ENCODE results near the gene SH2B2. TPM values are rescaled to one million over a fixed set of nuclear protein-coding genes. Genes with fewer than 3 reads are reported as not detected.
"Not testable (repeated sequence)": the region's sequence is repeated elsewhere in the genome, so short reads cannot be mapped to it uniquely, and the experiment has no call there.

Gene SH2B2
- total RNA-seq, 2 experiments from 2014 or later = 2.1 to 2.3 TPM

GRCh38 chr7:102296179-102296438 lies 9.4 kb downstream of the SH2B2 start:
- Mint-ChIP-seq H3K4me3 (no peak overlapping the region), H3K9me3 (no peaks in the 10 kb centered on the region), H3K4me1 (peaks cover 10% of the 10 kb centered on the region), H3K36me3 (ENCODE audit: low read depth) (no peaks in the 10 kb centered on the region), H3K27me3 (peaks cover 8% of the 10 kb centered on the region), H3K27ac (no peak overlapping the region)
- CTCF ChIA-PET = no interaction called here
- POLR2A ChIA-PET = no interaction called here
- DNase-seq = no peak

- no peak overlapping the region for H3K27ac Mint-ChIP-seq
- H3K9me3 Mint-ChIP-seq = no peaks in the 10 kb centered on the region
- peaks cover 6% of the 10 kb centered on the region for H3K27me3 Mint-ChIP-seq
- H3K36me3 Mint-ChIP-seq (ENCODE audit: low read depth) = no peaks in the 10 kb centered on the region
- ChIA-PET CTCF (no interaction called here), POLR2A (no interaction called here)
- H3K4me3 Mint-ChIP-seq = no peak overlapping the region
- H3K4me1 Mint-ChIP-seq = peaks cover 6% of the 10 kb centered on the region
- no peak for DNase-seq
These were observed 9.8 kb downstream of the SH2B2 start for GRCh38 chr7:102296514-102296913.

- H3K9me3 Mint-ChIP-seq = no peaks in the 10 kb centered on the region
- POLR2A ChIA-PET = no interaction called here
- peaks cover 2% of the 10 kb centered on the region for H3K4me1 Mint-ChIP-seq
- CTCF ChIA-PET = no interaction called here
- no peak overlapping the region for H3K4me3 Mint-ChIP-seq
- no peaks in the 10 kb centered on the region for H3K36me3 Mint-ChIP-seq (ENCODE audit: low read depth)
- no peak overlapping the region for H3K27ac Mint-ChIP-seq
- DNase-seq = no peak
- H3K27me3 Mint-ChIP-seq = peaks cover 2% of the 10 kb centered on the region
These were observed 11.0 kb downstream of the SH2B2 start for GRCh38 chr7:102297487-102298218.

GRCh38 chr7:102300643-102301221 lies 14.1 kb downstream of the SH2B2 start:
- H3K9me3 Mint-ChIP-seq = no peaks in the 10 kb centered on the region
- ChIA-PET CTCF (no interaction called here), POLR2A (no interaction called here)
- no peak for DNase-seq
- peaks cover 15% of the 10 kb centered on the region for H3K4me1 Mint-ChIP-seq
- no peaks in the 10 kb centered on the region for H3K36me3 Mint-ChIP-seq (ENCODE audit: low read depth)
- peaks cover 2% of the 10 kb centered on the region for H3K27me3 Mint-ChIP-seq
- no peak overlapping the region for H3K4me3 Mint-ChIP-seq
- H3K27ac Mint-ChIP-seq = no peak overlapping the region

- H3K9me3 Mint-ChIP-seq; H3K4me3 Mint-ChIP-seq; H3K36me3 Mint-ChIP-seq (ENCODE audit: low read depth); H3K27me3 Mint-ChIP-seq; CTCF ChIA-PET; DNase-seq; H3K27ac Mint-ChIP-seq; POLR2A ChIA-PET: not testable (repeated sequence)
- peaks cover 17% of the 10 kb centered on the region for H3K4me1 Mint-ChIP-seq
These were observed 14.7 kb downstream of the SH2B2 start for GRCh38 chr7:102301367-102301766.

- CTCF ChIA-PET = no interaction called here
- no peaks in the 10 kb centered on the region for H3K36me3 Mint-ChIP-seq (ENCODE audit: low read depth)
These were observed 15.4 kb downstream of the SH2B2 start for GRCh38 chr7:102302025-102302424.

GRCh38 chr7:102303669-102304422 lies 17.2 kb downstream of the SH2B2 start:
- no peak for DNase-seq
- Mint-ChIP-seq H3K9me3 (no peaks in the 10 kb centered on the region), H3K36me3 (ENCODE audit: low read depth) (no peaks in the 10 kb centered on the region), H3K4me1 (peaks cover 34% of the 10 kb centered on the region), H3K27me3 (no peaks in the 10 kb centered on the region), H3K27ac (peak overlapping the region; percentile 16), H3K4me3 (no peak overlapping the region)
- POLR2A ChIA-PET = no interaction called here
- CTCF ChIA-PET = no interaction called here

More at GRCh38 chr7:102302025-102302424, 15.4 kb downstream of the SH2B2 start:
- no peak overlapping the region for H3K4me3 Mint-ChIP-seq
- POLR2A ChIA-PET = no interaction called here
- peaks cover 2% of the 10 kb centered on the region for H3K27me3 Mint-ChIP-seq
- no peaks in the 10 kb centered on the region for H3K9me3 Mint-ChIP-seq
- peaks cover 24% of the 10 kb centered on the region for H3K4me1 Mint-ChIP-seq
- H3K27ac Mint-ChIP-seq = no peak overlapping the region
- no peak for DNase-seq

- Mint-ChIP-seq H3K9me3 (no peaks in the 10 kb centered on the region), H3K4me1 (peaks cover 34% of the 10 kb centered on the region), H3K4me3 (no peak overlapping the region), H3K27me3 (no peaks in the 10 kb centered on the region), H3K36me3 (ENCODE audit: low read depth) (no peaks in the 10 kb centered on the region), H3K27ac (no peak overlapping the region)
- POLR2A ChIA-PET = no interaction called here
- CTCF ChIA-PET = no interaction called here
- DNase-seq = no peak
These were observed 18.0 kb downstream of the SH2B2 start for GRCh38 chr7:102304668-102305067.

- ChIA-PET CTCF (interaction anchor here (1.2 kb wide), 1 partner anchor 23 kb away, joined by 3 read pairs; no protein-coding TSS in a partner anchor), POLR2A (interaction anchor here (1.9 kb wide), 1 partner anchor 91 kb away, joined by 6 read pairs; the partner anchor contains the start of gene PRKRIP1)
- no peaks in the 10 kb centered on the region for H3K36me3 Mint-ChIP-seq (ENCODE audit: low read depth)
- peaks cover 34% of the 10 kb centered on the region for H3K4me1 Mint-ChIP-seq
- H3K4me3 Mint-ChIP-seq = no peak overlapping the region
- no peaks in the 10 kb centered on the region for H3K27me3 Mint-ChIP-seq
- peak overlapping the region; percentile 76 for H3K27ac Mint-ChIP-seq
- DNase-seq = no peak
- no peaks in the 10 kb centered on the region for H3K9me3 Mint-ChIP-seq
These were observed 19.0 kb downstream of the SH2B2 start for GRCh38 chr7:102305414-102306268.

- peak overlapping the region; percentile 30 for H3K4me3 Mint-ChIP-seq
- no peaks in the 10 kb centered on the region for H3K9me3 Mint-ChIP-seq
- peak; percentile 63 for DNase-seq
- H3K27ac Mint-ChIP-seq = peak overlapping the region; percentile 72
- H3K36me3 Mint-ChIP-seq (ENCODE audit: low read depth) = no peaks in the 10 kb centered on the region
- ChIA-PET CTCF (interaction anchor here (0.6 to 1.2 kb wide), 2 partner anchors 25 to 1671 kb away, joined by 3 to 4 read pairs; no protein-coding TSS in a partner anchor), POLR2A (interaction anchor here (1.0 to 1.9 kb wide), 3 partner anchors 13 to 105 kb away, joined by 3 to 6 read pairs (median 3); partner anchors contain the start of gene PRKRIP1)
- peaks cover 34% of the 10 kb centered on the region for H3K4me1 Mint-ChIP-seq
- H3K27me3 Mint-ChIP-seq = no peaks in the 10 kb centered on the region
These were observed 20.4 kb downstream of the SH2B2 start for GRCh38 chr7:102306916-102307677.

- no peak overlapping the region for H3K4me3 Mint-ChIP-seq
- CTCF ChIA-PET = interaction anchor here (1.1 kb wide), 1 partner anchor 32 kb away, joined by 3 read pairs; no protein-coding TSS in a partner anchor
- no peaks in the 10 kb centered on the region for H3K9me3 Mint-ChIP-seq
- H3K36me3 Mint-ChIP-seq (ENCODE audit: low read depth) = no peaks in the 10 kb centered on the region
- peaks cover 24% of the 10 kb centered on the region for H3K4me1 Mint-ChIP-seq
- no peak for DNase-seq
- no peak overlapping the region for H3K27ac Mint-ChIP-seq
- POLR2A ChIA-PET = no interaction called here
- H3K27me3 Mint-ChIP-seq = no peaks in the 10 kb centered on the region
These were observed 23.7 kb downstream of the SH2B2 start for GRCh38 chr7:102310414-102310815.

GRCh38 chr7:102312317-102312716 lies 25.6 kb downstream of the SH2B2 start:
- CTCF ChIA-PET = no interaction called here

More at GRCh38 chr7:102312317-102312716, 25.6 kb downstream of the SH2B2 start:
- H3K9me3 Mint-ChIP-seq = no peaks in the 10 kb centered on the region
- no peak for DNase-seq
- H3K4me3 Mint-ChIP-seq = no peak overlapping the region
- H3K27me3 Mint-ChIP-seq = no peaks in the 10 kb centered on the region
- no peaks in the 10 kb centered on the region for H3K36me3 Mint-ChIP-seq (ENCODE audit: low read depth)
- POLR2A ChIA-PET = no interaction called here
- H3K4me1 Mint-ChIP-seq = peaks cover 9% of the 10 kb centered on the region
- H3K27ac Mint-ChIP-seq = no peak overlapping the region
